NT2/D1 (cell line): ENCODE measurements around the gene TOR2A.

Experiments
- YY1 ChIP-seq: IDR thresholded peaks from 2 replicates; pipeline ENCODE4 v1.6.1; 2011; ENCODE audit not compliant: insufficient read length, insufficient read depth
- ZNF274 ChIP-seq: IDR thresholded peaks from 2 replicates; pipeline ENCODE4 v1.6.1; 2011; ENCODE audit warnings: mild to moderate bottlenecking, low read depth, low read length

- no peak for TF ChIP-seq YY1
- no peak for TF ChIP-seq ZNF274
Measured at GRCh38 chr9:127771570-127772189, 36.6 kb upstream of the TOR2A start.
